HG02870 (cell line): ENCODE data around the gene BMP7.
"Not testable (repeated sequence)": the region's sequence is repeated elsewhere in the genome, so short reads cannot be mapped to it uniquely, and the experiment has no call there.

Source experiments
- ATAC-seq: cut with Tn5 transposase; IDR thresholded peaks from one replicate; pipeline ENCODE4 v1.9.1; 2021; ENCODE audit warnings: mild to moderate bottlenecking, moderate library complexity; ENCODE audit not compliant: unreplicated experiment

Gene BMP7

GRCh38 chr20:57288651-57289277 lies 22.3 kb upstream of the BMP7 start:
- ATAC-seq, result no peak

- no peak for ATAC-seq
These were observed 21.5 kb upstream of the BMP7 start for GRCh38 chr20:57287901-57288300.

- ATAC-seq, result no peak
These were observed 20.8 kb upstream of the BMP7 start for GRCh38 chr20:57287007-57287880.

GRCh38 chr20:57283860-57284259 lies 17.4 kb upstream of the BMP7 start:
- no peak for ATAC-seq

- ATAC-seq, result no peak
These were observed 16.4 kb upstream of the BMP7 start for GRCh38 chr20:57282670-57283361.

GRCh38 chr20:57281900-57282299 lies 15.5 kb upstream of the BMP7 start:
- no peak for ATAC-seq

GRCh38 chr20:57280221-57280620 lies 13.8 kb upstream of the BMP7 start:
- no peak for ATAC-seq

- ATAC-seq, result not testable (repeated sequence)
These were observed 13.1 kb upstream of the BMP7 start for GRCh38 chr20:57279548-57279947.

GRCh38 chr20:57278457-57278856 lies 12.0 kb upstream of the BMP7 start:
- no peak for ATAC-seq

- ATAC-seq, result no peak
These were observed 11.1 kb upstream of the BMP7 start for GRCh38 chr20:57277398-57278105.

- no peak for ATAC-seq
These were observed 9.8 kb upstream of the BMP7 start for GRCh38 chr20:57276221-57276620.

GRCh38 chr20:57275813-57276212 lies 9.4 kb upstream of the BMP7 start:
- ATAC-seq, result no peak

GRCh38 chr20:57275334-57275733 lies 8.9 kb upstream of the BMP7 start:
- ATAC-seq, result no peak

- no peak for ATAC-seq
These were observed 8.4 kb upstream of the BMP7 start for GRCh38 chr20:57274846-57275245.

- ATAC-seq, result no peak
These were observed 7.9 kb upstream of the BMP7 start for GRCh38 chr20:57274299-57274698.

- ATAC-seq, result no peak
These were observed 6.6 kb upstream of the BMP7 start for GRCh38 chr20:57272883-57273535.

- no peak for ATAC-seq
These were observed 4.0 kb upstream of the BMP7 start for GRCh38 chr20:57270204-57270984.

GRCh38 chr20:57269148-57269984 lies 2.9 kb upstream of the BMP7 start:
- no peak for ATAC-seq
